GM12878 (cell line): Measurements from ENCODE around the gene PRRX1. TPM values are rescaled to one million over a fixed set of nuclear protein-coding genes. Genes with fewer than 3 reads are reported as not detected.

Experiments
- ATAC-seq: fragments of 200-7000 bp; cut with Tn5 transposase; 3 replicates; pipeline ENCODE4 v1.9.1; 2020; ENCODE audit warnings: mild to moderate bottlenecking, moderate library complexity
- BruUV-seq: library from RNA; stranded (reverse); fragments of 400-500 nt; replicated peaks from 2 replicates; lab custom pipeline; 2021; lab: Mats Ljungman, UMichigan
- CTCF ChIA-PET: fragments of 300-600 bp; sonication (Branson Sonifier 250); formaldehyde crosslinking; extraction: SDS; loops from one replicate; lab custom pipeline; 2021; ENCODE audit warnings: inconsistent platforms; lab: Yijun Ruan, JAX
- POLR2A ChIA-PET: fragments of 350-600 bp; formaldehyde crosslinking; extraction: SDS; loops from one replicate; lab custom pipeline; 2021; ENCODE audit warnings: inconsistent platforms; lab: Charles Lee
- RAD21 ChIA-PET: fragments of 300-600 bp; sonication (Branson Sonifier 250); formaldehyde crosslinking; loops from one replicate; lab custom pipeline; 2023; ENCODE audit warnings: antibody characterized with exemption; ENCODE audit not compliant: unreplicated experiment; lab: Charles Lee
- SMC1A ChIA-PET: fragments of 300-600 bp; sonication (Branson Sonifier 250); formaldehyde crosslinking; loops from one replicate; lab custom pipeline; 2023; ENCODE audit not compliant: unreplicated experiment, uncharacterized antibody; lab: Charles Lee
- DNase-seq: peaks from one replicate; pipeline ENCODE4 v3.0.0-alpha.2; 2011; ENCODE audit warnings: low read depth, low spot score
- FAIRE-seq: peaks from 3 replicates; lab custom pipeline; 2011; peaks lifted over from hg19 to GRCh38; lab: Jason Lieb, UNC
- H2AFZ ChIP-seq: 2 replicates; pipeline ENCODE4 v1.6.0; 2011; ENCODE audit warnings: low read depth, low read length, control low read depth; ENCODE audit not compliant: control insufficient read depth
- H3K27ac ChIP-seq: 2 replicates; pipeline ENCODE4 v1.5.1; 2011; ENCODE audit warnings: control low read depth; ENCODE audit not compliant: control insufficient read depth, insufficient read depth
- H3K27me3 ChIP-seq, 2 experiments: replicated peaks in 1 of 2; 2 replicates each; pipeline versions ENCODE4 v1.6.0 to v1.6.1; 2011; ENCODE audit warnings: low read length in 1 of 2; ENCODE audit not compliant: control insufficient read depth in 2 of 2, insufficient read depth in 2 of 2
- H3K36me3 ChIP-seq, 2 experiments: 2 replicates each; pipeline ENCODE4 v1.5.1; 2011; ENCODE audit warnings: low read length in 1 of 2; ENCODE audit not compliant: control insufficient read depth in 2 of 2, insufficient read depth in 2 of 2
- H3K4me1 ChIP-seq: 2 replicates; pipeline ENCODE4 v1.6.1; 2011; ENCODE audit warnings: mild to moderate bottlenecking, low read length, moderate library complexity, mixed read lengths; ENCODE audit not compliant: control insufficient read depth, insufficient read depth
- H3K4me2 ChIP-seq: 2 replicates; pipeline ENCODE4 v1.6.0; 2011; ENCODE audit warnings: control low read depth; ENCODE audit not compliant: control insufficient read depth, insufficient read depth
- H3K4me3 ChIP-seq: fragments of 200-600 bp; sonication (generic); 2 replicates; pipeline ENCODE4 v1.5.1; 2016
- H3K79me2 ChIP-seq: 2 replicates; pipeline ENCODE4 v1.6.0; 2011; ENCODE audit warnings: low read length; ENCODE audit not compliant: control insufficient read depth, insufficient read depth
- H3K9ac ChIP-seq: 2 replicates; pipeline ENCODE4 v1.8.0; 2011; ENCODE audit warnings: low read length, control low read depth, mixed read lengths; ENCODE audit not compliant: control insufficient read depth, insufficient read depth
- H3K9me3 ChIP-seq: replicated peaks from 3 replicates; pipeline ENCODE4 v1.5.1; 2011; ENCODE audit warnings: mild to moderate bottlenecking, low read length; ENCODE audit not compliant: control insufficient read depth, insufficient read depth
- H4K20me1 ChIP-seq: 2 replicates; pipeline ENCODE4 v1.6.0; 2011; ENCODE audit not compliant: control insufficient read depth, insufficient read depth
- KDM1A ChIP-seq: fragments of 200-600 bp; sonication (generic); IDR thresholded peaks from 2 replicates; pipeline ENCODE4 v1.6.1; 2016; ENCODE audit warnings: borderline replicate concordance
- NR2C1 ChIP-seq: fragments of 450-650 bp; IDR thresholded peaks from 2 replicates; pipeline ENCODE4 v1.6.1; 2017; ENCODE audit warnings: antibody characterized with exemption, mild to moderate bottlenecking, moderate library complexity
- SMARCA5 ChIP-seq: fragments of 450-650 bp; IDR thresholded peaks from 2 replicates; pipeline ENCODE4 v1.6.1; 2017; ENCODE audit warnings: mild to moderate bottlenecking
- SREBF1 ChIP-seq: IDR thresholded peaks from 2 replicates; pipeline ENCODE4 v1.6.1; 2012; ENCODE audit warnings: mild to moderate bottlenecking, low read length
- YY1 ChIP-seq: IDR thresholded peaks from 2 replicates; pipeline ENCODE4 v1.6.1; 2011; ENCODE audit warnings: low read depth, mild to moderate bottlenecking, low read length
- ZNF384 ChIP-seq: IDR thresholded peaks from 2 replicates; pipeline ENCODE4 v1.6.1; 2012; ENCODE audit warnings: low read depth, mild to moderate bottlenecking, low read length, improper control_type of control experiment, borderline replicate concordance
- WGBS: methylation state at CpG from one replicate; pipeline ENCODE4 v1.1.6; 2016; ENCODE audit warnings: low lambda C conversion rate; ENCODE audit not compliant: insufficient replicate concordance, insufficient coverage; ENCODE audit errors: missing lambda C conversion rate; 5-methylcytosine and 5-hydroxymethylcytosine counted together
- in situ Hi-C: fragments of 300-500 bp; cut with MboI; formaldehyde crosslinking; loops from 9 replicates; pipeline ENCODE4 v1.14.3; 2018; ENCODE audit warnings: mixed read lengths
- intact Hi-C: fragments of 100-400 bp; cut with micrococcal nuclease; formaldehyde crosslinking; loops from one replicate; pipeline ENCODE4 v1.14.2; 2022; ENCODE audit not compliant: unreplicated experiment
- polyA plus RNA-seq, 11 experiments: library from polyadenylated mRNA; depleted of rRNA in 4 of 11; unstranded in 6 of 11; stranded (reverse) in 5 of 11; fragments of >200 nt; fragmentation: Nextera tagmentation in 4 of 11; fragmentation: Illumina TruSeq in 1 of 11; extraction: Ambion mirVana in 4 of 11; extraction: Trizol in 1 of 11; gene quantifications; 1 replicate in 1 of 11; 2 replicates in 10 of 11; pipeline versions ENCODE4 v1.2.1 to v1.2.3, GENCODE V29; 2011 to 2016; ENCODE audit warnings: inconsistent platforms in 2 of 11, missing spikeins in 2 of 11, low read depth in 1 of 11
- total RNA-seq, 4 experiments: library from RNA; depleted of rRNA in 3 of 4; stranded (reverse); fragments of >200 nt in 3 of 4; fragmentation: Illumina TruSeq in 1 of 4; extraction: Trizol in 1 of 4; gene quantifications; 2 replicates each; pipeline versions ENCODE4 v1.2.1 to v1.2.3, GENCODE V29; 2013 to 2021
- TF ChIP-seq, protein P1 (sequence below): fragments of 450-650 bp; IDR thresholded peaks from 2 replicates; pipeline ENCODE4 v1.6.1; 2017; ENCODE audit warnings: mild to moderate bottlenecking, moderate library complexity

Gene PRRX1
- total and polyA plus RNA-seq, 10 of the 15 experiments (the other 5 are each of a cell fraction or from before 2014, with no cell fraction given), result 0.42 to 64.6 (median 1.5) TPM

DNA sequence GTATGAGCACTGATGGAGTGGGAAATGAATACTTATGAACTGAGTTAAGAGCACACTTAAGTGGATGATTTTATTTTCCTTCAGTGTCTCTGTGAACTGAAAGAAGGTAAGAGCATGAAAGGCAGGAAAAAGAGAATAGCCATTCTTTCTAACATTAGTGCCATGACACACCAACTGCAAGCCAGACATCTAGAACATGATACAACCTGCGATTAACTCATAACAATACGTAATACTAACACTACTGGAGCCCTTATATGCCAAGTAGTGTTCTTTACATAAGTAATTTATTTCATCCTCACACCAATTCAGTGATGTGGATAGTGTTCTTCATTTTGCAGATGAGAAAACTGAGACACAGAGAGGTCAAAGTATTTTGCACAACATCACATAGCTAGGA lies 56.7 kb downstream of the PRRX1 start:
- Histone ChIP-seq H2AFZ (no peak overlapping the region), H3K9me3 (no peaks in the 10 kb centered on the region), H4K20me1 (no peaks in the 10 kb centered on the region), H3K36me3 (no peaks in the 10 kb centered on the region), H3K9ac (no peak overlapping the region), H3K4me1 (no peaks in the 10 kb centered on the region), H3K27ac (no peak overlapping the region), H3K4me3 (no peak overlapping the region), H3K4me2 (no peak overlapping the region), H3K27me3 (no peaks in the 10 kb centered on the region), H3K79me2 (no peaks in the 10 kb centered on the region)
- intact Hi-C loops, result no loop called here
- ChIA-PET CTCF (interaction anchor here (2.1 kb wide), 1 partner anchor 9 kb away, joined by 6 read pairs; no protein-coding TSS in a partner anchor), RAD21 (no interaction called here), SMC1A (interaction anchor here (1.0 to 2.2 kb wide), 4 partner anchors 10 to 70 kb away, joined by 3 to 6 read pairs (median 4); no protein-coding TSS in a partner anchor), POLR2A (no interaction called here)
- in situ Hi-C loops, result no loop called here
- WGBS, result 2% methylated on average over 2 of the region's 2 CpGs
- ATAC-seq (no peak), DNase-seq (no peak), FAIRE-seq (no peak)
- BruUV-seq, result no TSS peak
- TF ChIP-seq YY1 (no peak), ZNF384 (no peak), NR2C1 (no peak), SREBF1 (no peak), SMARCA5 (no peak), KDM1A (no peak)
- TF ChIP-seq, protein P1, sequence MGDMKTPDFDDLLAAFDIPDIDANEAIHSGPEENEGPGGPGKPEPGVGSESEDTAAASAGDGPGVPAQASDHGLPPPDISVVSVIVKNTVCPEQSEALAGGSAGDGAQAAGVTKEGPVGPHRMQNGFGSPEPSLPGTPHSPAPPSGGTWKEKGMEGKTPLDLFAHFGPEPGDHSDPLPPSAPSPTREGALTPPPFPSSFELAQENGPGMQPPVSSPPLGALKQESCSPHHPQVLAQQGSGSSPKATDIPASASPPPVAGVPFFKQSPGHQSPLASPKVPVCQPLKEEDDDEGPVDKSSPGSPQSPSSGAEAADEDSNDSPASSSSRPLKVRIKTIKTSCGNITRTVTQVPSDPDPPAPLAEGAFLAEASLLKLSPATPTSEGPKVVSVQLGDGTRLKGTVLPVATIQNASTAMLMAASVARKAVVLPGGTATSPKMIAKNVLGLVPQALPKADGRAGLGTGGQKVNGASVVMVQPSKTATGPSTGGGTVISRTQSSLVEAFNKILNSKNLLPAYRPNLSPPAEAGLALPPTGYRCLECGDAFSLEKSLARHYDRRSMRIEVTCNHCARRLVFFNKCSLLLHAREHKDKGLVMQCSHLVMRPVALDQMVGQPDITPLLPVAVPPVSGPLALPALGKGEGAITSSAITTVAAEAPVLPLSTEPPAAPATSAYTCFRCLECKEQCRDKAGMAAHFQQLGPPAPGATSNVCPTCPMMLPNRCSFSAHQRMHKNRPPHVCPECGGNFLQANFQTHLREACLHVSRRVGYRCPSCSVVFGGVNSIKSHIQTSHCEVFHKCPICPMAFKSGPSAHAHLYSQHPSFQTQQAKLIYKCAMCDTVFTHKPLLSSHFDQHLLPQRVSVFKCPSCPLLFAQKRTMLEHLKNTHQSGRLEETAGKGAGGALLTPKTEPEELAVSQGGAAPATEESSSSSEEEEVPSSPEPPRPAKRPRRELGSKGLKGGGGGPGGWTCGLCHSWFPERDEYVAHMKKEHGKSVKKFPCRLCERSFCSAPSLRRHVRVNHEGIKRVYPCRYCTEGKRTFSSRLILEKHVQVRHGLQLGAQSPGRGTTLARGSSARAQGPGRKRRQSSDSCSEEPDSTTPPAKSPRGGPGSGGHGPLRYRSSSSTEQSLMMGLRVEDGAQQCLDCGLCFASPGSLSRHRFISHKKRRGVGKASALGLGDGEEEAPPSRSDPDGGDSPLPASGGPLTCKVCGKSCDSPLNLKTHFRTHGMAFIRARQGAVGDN, result no peak
